Measurements from ENCODE around the gene MT1H.
A peak's percentile ranks its signal among the peaks of the same experiment; 100 is the strongest.
"Not testable (repeated sequence)": the region's sequence is repeated elsewhere in the genome, so short reads cannot be mapped to it uniquely, and the experiment has no call there.

Gene MT1H

GRCh38 chr16:56669005-56669839, at the start of gene MT1H:
MT1H (plus strand) TSS chr16:56669814; CDS start chr16:56669885, 71 bp downstream.
- DNase-seq (ENCODE audit: low spot score), result no peak

DNA sequence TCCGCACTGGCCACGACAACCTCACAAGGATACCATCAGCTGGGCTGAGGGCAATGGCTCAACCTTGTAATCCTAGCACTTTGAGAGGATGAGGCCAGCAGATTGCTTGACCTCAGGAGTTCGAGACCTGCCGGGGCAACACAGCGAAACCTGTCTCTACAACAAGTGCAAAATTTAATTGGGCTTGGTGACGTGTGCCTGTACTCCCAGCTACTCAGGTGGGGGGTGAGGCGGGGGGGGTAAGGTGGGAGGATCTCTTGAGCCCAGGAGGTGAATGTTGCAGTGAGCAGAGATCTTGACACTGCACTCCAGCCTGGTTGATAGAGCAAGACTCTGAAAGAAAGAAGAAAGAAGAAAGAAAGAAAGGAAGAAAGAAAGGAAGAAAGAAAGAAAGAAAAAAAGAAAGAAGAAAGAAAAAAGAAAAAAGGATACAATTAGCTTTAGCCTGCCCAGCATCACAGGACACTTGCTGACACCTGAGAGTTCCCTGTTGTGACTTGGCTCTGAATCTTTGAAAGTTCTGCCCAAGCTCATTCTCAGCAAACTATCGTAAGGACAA, 49.2 kb upstream of the MT1H start:
- DNase-seq (ENCODE audit: low spot score), result no peak

DNA sequence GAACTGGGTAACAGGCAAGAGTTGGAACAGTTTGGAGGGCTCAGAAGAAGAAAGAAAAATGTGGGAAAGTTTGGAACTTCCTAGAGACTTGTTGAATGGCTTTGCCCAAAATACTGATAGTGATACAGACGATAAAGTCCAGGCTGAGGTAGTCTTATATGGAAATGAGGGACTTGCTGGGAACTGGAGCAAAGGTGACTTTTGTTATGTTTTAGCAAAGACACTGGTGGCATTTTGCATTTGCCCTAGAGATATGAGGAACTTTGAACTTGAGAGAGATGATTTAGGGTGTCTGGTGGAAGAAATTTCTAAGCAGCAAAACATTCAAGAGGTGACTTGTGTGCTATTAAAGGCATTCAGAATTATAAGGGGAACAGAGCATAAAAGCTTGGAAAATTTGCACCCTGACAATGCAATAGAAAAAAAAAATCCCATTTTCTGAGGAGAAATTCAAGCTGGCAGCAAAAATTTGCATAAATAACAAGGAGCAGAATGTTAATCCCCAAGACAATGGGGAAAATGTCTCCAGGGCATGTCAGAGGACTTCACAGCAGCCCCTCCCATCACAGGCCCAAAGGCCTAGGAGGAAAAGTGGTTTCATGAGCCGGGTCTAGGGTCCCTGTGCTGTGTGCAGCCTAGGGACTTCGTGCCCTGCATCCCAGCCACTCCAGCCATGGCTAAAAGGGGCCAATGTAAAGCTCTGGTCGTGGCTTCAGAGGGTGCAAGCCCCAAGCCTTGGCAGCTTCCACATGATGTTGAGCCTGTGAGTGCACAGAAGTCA, 47.8 kb upstream of the MT1H start:
- not testable (repeated sequence) for DNase-seq (ENCODE audit: low spot score)

- not testable (repeated sequence) for DNase-seq (ENCODE audit: low spot score)
Observed at GRCh38 chr16:56623184-56623583, 46.4 kb upstream of the MT1H start.

- no peak for DNase-seq (ENCODE audit: low spot score)
Observed at GRCh38 chr16:56623637-56624036, 46.0 kb upstream of the MT1H start.

- peak; percentile 67 for DNase-seq (ENCODE audit: low spot score)
Observed at GRCh38 chr16:56625140-56625942, 44.3 kb upstream of the MT1H start, which contains the start of gene MT1E. MT1E (plus strand) TSS chr16:56625781; CDS start chr16:56625852, 71 bp downstream.

- DNase-seq (ENCODE audit: low spot score), result no peak
Observed at GRCh38 chr16:56625943-56626654, 43.5 kb upstream of the MT1H start.

DNA sequence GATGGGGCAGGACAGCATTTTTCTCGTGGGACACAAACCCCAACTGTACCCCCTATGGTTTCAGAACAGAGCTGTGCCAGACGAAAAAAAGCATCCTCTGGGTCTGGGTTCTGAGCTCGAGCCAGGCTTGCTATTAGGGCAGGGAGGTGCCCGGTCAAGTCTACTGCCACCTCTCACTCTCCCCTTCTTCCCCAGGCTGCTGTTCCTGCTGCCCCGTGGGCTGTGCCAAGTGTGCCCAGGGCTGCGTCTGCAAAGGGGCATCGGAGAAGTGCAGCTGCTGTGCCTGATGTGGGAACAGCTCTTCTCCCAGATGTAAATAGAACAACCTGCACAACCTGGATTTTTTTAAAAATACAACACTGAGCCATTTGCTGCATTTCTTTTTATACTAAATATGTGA, 42.9 kb upstream of the MT1H start:
- no peak for DNase-seq (ENCODE audit: low spot score)

- no peak for DNase-seq (ENCODE audit: low spot score)
Observed at GRCh38 chr16:56628486-56629350, 40.9 kb upstream of the MT1H start.

- no peak for DNase-seq (ENCODE audit: low spot score)
Observed at GRCh38 chr16:56629531-56629930, 40.1 kb upstream of the MT1H start.

DNA sequence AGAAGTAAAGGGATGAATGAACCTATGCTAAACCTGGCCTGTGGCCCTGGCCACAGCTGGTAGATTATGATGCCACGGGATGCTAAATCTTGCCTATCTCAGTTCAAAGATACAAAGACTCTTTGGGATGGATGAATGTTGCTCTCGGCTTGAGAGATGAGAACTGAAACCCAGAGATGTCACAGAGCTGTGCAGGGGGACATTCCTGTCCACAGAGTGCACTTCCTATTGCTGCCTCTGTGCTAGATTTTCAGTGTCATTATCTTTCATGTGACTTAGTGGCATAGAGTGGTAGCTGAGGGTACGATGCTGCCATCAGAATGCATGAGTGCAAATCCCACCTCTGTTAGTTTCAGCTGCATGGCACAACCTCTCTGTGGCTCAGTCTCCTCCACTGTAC, 39.5 kb upstream of the MT1H start:
- no peak for DNase-seq (ENCODE audit: low spot score)

- no peak for DNase-seq (ENCODE audit: low spot score)
Observed at GRCh38 chr16:56631197-56631596, 38.4 kb upstream of the MT1H start.

DNA sequence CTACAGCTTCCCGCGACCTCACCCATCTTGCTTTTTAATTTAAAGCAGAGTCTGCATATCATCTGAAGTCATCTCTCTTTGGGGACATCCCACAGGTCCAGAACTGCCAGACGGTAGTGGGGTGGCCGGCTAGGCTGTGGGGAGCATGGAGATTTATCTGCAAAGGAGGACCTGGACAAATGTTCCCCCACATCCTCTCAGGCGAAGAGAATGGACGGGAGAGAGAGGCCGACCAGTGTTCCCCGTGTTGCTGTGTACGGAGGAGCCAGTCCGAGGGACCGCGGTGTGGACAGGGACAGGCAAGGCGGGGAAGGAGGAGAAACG, 37.8 kb upstream of the MT1H start:
- DNase-seq (ENCODE audit: low spot score), result no peak

- DNase-seq (ENCODE audit: low spot score), result peak; percentile 48
Observed at GRCh38 chr16:56632156-56632847, 37.3 kb upstream of the MT1H start, which contains the start of gene MT1M. MT1M (plus strand) TSS chr16:56632659; CDS start chr16:56632732, 73 bp downstream.

- DNase-seq (ENCODE audit: low spot score), result no peak
Observed at GRCh38 chr16:56632848-56633365, 36.7 kb upstream of the MT1H start.

GRCh38 chr16:56633535-56633934, 36.1 kb upstream of the MT1H start:
- DNase-seq (ENCODE audit: low spot score), result no peak

DNA sequence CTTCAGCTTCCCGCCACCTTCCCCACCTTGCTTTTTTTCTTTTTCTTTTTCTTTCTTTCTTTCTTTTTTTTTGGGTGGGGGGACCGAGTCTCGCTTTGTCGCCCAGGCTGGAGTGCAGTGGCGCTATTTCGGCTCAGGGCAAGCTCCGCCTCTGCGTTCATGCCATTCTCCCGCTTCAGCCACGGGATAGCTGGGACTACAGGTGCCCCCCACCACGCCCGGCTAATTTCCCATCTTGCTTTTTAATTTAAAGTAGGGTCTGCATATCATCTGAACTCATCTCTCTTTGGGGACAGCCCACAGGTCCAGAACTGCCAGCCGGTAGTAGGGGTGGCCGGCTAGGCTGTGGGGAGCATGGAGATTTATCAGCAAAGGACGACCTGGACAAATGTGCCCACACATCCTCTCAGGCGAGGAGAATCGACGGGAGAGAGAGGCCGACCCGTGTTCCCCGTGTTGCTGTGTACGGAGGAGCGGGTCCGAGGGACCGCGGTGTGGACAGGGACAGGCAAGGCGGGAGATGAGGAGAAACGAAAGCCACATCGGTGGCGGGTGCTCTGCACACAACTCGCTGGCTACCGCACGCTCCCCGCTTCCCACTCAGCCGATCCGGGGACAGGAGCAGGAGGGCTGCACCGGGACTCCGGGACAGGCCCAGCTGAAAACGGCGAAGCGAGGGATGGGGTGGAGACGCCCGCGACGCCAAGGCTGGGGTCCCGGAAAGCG, 34.7 kb upstream of the MT1H start:
- DNase-seq (ENCODE audit: low spot score), result no peak

- no peak for DNase-seq (ENCODE audit: low spot score)
Observed at GRCh38 chr16:56635441-56635967, 34.1 kb upstream of the MT1H start.
